NCI-H2227 treated with DMSO at 0.1 percent for 48 hours (cell line): Measurements from ENCODE around the gene ELL.
"Not testable (repeated sequence)": the region's sequence is repeated elsewhere in the genome, so short reads cannot be mapped to it uniquely, and the experiment has no call there.

ENCODE experiments used
- DNase-seq: peaks from one replicate; lab custom pipeline; 2025; lab: John Stamatoyannopoulos, UW

ELL gene

DNA sequence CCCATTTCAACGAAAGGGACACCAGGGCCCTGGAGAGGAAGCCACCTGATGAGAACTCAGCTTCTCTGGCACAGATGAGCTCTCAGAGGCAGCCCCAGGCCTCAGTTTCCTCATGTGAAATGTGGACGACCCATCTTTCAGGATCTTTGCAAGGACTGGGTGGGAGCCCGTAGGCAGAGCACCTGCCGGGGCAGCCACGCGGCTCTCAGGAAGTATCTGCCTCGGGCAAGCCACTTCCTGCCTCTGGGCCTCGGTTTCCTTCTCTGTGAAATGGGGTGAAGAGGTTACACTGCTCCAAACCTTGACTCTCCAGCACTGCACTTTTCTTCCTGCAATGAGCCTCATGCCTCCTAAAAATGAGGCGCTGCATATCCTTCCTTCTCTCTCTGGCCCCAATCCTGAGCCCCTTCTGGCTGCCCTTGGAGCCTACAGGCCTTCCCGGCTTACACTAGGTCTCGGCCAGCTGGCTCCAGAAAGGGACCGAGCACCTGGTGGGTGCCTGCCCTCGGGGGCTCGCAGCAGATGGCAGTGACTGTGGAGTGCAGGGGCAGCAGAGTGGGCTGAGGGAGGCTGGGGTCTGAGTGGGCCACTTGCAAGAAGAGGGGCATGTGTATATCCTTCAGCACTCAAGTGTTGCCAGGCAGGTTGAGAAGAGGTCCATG lies 99.2 kb downstream of the ELL start:
- no peak for DNase-seq

DNA sequence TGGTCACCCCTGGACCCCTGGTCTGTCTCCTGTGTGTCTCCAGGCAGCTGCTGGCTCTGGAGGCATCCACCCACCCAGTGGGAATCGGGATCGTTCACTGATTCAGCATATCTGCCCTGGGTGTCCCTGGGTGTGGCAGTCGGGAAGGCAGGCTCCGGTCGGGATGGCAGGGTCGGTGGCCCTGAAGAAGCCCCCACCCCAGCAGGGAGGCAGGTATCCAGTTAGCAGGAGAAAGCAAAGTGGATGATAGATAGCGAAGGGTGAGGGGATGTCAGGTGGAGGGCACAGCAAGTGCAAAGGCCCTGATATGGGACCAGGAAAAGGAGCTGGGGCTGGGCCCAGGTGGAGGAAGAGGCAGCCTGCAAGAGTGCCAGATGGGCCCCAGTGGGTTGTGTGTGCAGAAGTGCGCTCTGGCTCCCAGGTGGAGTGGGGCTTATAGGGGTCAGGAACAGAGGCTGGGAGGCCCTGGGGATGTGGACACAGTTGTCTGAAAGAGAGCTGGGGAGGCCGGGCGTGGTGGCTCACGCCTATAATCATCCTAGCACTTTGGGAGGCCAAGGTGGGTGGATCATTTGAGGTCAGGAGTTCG lies 100.4 kb downstream of the ELL start:
- DNase-seq = no peak

DNA sequence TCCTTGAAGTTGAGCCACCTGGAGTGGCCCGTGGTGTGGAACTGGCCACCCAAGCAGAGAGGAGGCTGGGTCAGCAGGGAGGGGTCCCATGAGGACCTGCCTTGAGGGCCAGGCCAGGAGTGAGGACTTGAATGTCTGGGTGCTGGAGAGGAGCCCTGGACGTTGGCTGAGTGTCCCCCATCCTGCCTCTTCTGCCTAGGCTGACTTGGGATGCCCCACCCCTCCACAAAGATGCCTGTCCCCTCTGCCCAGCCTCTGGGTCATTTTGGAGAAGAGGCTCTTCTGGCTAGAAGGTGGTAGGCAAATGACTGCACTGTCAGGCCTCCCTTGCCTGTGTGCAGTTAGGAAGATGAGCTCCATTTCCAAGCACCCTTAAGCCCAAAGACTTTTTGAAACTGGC lies 100.9 kb downstream of the ELL start:
- no peak for DNase-seq

DNA sequence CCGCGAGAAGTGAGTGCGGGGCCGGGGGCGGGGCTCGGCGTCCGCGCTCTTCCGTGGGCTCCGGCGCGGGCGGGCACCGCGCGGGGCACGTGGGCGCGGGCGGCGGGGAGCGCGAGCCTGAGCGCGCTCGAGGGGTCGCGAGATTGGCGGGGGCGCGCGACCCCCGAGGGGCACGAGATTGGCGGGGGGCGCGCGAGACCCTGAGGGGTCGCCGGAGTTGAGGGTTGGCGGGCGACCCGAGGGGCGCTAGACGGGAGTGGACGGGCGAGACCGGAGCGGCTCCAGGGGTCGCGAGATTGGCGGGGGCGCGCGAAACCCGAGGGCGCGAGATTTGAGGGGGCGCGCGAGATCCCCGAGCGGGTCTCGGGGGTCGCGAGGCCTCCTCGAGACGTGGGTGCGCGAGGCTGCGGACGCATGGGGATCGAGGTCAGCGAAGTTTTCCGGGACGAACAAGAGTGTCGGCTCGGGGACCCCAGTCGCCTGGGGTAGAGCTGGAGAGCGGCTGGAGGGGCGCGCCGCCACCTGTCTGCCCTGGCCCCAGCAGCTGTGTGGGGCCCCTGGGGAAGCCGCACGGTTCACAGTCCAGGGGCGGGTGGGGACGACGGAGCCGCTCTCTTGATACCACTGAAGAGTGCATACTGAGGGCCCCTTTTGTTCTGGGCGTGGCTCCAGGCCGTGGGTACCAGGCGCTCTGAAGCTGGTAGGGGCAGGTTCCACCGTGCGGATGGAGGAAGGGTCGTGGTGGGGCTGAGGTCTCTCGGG lies 102.0 kb downstream of the ELL start:
- no peak for DNase-seq

DNA sequence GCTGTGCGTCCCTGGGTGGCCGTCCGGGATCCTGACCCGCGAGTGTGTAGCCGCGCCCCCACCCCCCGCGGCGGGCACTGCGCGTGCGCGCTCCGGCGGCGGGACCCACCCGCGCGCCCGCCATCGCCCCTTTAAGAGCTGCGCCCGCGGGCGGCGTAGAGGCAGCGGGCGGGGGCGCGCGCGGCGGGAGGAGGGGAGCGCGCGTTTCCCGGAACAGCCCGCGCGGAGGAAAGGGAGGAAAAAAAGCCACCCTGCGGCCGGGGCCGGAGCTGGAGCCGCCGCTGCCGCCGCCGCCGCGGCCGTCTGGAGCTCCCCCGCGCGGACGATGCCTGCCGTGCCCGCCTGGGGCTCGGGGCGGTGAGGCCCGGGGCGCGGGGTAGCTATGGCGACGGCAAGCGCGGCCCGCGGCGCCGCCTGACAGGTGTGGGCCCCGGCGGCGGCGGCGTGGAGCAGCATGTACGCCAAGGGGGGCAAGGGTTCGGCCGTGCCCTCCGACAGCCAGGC lies 102.6 kb downstream of the ELL start, which contains the start of gene SSBP4:
Gene SSBP4, plus strand, starts transcription at position 204 of the 504 bp plus-strand sequence. Its CDS starts 251 bp downstream, at position 455.
- peak; percentile 45 for DNase-seq

DNA sequence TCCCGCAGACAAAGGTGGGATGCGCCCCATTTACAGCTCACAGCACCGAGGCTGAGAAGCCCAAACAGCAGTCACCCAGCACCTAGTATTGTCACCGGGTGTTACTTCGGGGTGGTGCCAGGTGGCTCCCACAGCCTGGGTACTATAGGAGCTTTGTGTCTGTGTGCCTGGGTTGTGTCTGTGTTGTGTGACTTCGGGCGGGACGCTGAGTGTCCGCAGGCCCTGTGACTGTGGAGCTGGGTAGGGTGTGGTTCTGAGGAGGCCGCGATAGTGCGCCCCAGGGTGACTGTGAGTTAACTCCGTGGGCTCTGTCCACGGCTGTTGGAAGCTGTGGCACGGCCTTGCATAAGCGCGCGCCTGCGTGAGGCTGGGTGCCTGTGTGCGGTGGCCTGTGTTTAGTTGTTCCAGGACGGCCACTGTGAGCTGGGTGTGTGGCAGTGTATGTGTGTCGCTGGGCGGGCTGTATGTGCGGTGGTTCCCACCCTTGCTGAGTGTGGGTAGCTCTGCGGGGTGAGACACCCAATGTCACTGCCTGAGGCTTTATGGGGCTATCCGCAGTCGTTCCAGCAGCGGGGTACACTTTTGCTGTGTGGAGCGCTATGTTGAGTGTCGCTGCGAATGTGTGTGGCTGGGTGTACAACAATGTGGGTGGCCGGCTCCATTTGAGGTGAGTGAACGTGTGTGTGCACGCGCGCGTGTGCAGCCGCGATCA lies 103.2 kb downstream of the ELL start:
- DNase-seq = no peak

DNA sequence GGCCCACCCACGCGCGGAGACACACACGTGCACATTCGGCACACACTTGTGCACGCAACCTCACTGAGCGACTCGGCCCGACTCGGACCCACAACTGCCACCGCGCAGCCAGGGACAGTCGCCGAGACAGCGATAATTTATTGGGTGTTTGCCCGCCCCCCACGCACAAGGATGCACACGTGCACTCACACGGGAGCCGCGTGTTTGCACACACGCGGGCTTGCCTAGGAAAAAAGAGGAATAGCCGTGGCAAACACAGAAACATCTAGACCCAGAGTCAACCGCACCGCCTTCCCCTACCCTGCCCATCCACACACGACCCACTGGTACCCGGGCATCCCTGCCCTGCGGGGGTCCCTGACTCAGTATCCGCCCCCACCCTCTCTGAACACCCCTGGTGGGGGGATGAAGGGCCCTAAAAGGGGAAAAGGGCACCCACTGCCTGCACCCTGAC lies 103.8 kb downstream of the ELL start:
- no peak for DNase-seq

DNA sequence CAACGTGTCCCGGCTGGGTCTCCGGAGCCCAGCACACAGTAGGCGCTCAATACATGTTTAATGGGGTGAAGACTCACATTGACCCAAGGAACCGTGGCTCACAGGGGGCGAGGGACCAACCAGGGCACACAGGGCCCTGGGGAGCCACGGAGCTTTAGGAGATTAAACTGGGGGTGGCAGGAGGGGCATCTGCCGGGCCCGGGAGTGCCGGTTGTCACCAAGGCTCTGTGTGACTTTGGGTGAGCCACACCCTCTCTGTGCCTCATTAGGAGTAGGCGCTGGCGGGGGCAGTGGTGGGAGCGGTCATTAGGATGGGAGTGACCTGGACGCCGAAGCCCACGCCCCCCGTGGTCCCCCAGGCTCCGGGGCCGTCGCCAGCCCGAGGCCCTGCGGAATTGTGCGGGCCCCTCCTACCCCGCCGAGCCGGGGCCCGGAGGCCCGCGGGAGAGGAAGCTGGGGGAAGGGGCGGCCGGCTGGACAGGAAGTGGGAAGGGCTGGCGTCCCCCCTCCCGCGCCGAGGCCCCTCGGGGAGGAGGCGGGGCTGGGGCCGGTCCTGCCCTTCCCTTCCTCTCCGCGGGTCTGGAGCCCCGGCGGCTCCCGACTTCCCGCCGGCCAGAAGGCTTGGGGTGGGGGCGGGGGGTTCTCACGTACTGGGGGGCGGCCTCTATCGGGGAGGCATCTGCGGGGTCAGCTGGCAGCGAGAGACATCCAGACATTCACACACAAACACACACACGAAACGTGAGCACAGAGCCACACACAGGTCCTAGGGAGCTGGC lies 104.4 kb downstream of the ELL start:
- DNase-seq = no peak

DNA sequence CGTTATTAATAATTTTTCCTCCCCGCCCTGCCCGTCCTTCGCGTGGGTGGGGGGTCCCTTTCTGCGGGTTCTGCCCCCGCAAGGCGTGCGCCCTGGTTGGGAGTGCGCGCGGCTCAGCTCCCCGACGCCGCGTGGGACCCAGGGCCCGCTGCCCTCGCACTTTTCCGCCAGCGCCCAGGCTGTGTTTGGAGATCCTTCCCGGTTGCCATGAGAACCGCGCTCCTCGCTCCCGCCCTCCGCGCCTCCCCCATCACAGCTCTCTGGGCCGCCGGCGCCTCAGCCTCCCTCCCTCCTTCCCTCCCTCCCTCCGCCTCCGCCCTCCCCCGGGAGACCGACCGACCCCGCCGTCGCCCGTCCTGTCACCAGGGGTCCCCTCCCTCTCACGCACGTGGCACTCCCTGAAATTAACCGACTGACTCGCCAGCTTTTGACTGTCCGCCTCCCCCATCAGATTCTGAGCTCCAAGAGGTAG lies 105.1 kb downstream of the ELL start:
- DNase-seq = peak; percentile 79

DNA sequence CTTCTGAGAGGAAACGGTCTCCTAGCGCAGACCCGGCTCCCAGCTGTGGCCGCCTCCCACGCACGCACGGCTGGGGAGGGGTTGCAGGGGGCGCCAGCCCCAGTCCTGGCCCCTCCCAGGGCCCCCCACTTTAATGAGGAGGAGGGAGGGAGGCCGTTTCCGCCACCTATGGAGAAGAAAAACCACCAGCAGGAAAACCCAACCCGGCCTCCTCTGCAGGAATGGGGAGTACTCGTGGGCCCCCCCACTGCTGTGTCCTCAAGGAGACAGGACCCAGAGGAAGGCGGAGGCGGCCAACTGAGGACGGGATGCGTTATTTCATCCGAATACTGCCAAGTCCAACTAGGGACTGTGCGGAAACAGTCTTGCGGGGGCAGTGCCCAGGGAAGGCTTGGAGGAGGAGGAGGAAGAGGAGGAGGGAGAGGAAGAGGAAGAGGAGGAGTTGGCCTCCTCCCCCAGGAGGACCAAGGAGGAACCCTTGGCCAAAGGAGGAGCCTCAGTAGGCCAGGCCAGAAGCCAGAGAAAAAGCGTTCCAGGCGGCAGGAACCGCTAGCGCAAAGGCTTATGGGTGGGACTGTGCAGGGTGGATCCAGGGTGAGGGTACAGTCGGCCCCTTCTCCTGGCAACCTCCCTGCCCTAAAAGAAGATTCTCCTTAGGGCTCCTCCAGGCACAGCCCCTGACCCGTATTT lies 106.5 kb downstream of the ELL start:
- DNase-seq = peak; percentile 69

DNA sequence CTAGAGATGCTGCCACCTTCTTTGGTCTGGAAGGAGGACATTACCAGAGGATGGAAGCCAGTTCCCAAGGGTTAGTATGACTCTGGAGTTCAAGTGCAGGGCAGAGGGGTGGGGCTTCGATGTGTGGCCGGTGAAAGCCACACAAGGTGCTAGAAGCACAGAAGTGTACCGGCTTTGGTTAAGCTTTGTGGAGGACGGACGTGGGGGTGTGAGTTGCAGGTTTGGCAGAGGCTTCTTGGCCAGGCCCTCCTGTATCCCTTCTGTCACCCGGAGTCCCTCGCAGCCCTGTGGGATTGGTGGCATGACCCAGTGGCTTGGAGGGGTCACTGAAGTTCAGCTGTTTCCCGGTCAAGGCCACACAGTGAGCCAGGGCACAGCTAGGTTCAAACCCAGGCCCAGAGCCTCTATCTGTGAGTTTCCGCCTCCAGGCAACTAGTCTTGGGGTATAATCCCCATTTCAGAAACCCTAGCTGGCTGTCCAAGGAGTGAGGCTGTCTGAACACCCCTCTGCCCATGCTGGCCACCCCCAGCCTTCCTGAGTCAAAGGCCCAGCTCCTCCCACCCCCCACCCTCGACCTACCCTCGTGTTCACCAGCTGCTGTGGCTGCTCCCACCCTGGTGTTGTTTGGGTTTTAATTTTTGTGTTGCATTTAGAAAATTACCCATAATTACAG lies 107.2 kb downstream of the ELL start:
- no peak for DNase-seq

DNA sequence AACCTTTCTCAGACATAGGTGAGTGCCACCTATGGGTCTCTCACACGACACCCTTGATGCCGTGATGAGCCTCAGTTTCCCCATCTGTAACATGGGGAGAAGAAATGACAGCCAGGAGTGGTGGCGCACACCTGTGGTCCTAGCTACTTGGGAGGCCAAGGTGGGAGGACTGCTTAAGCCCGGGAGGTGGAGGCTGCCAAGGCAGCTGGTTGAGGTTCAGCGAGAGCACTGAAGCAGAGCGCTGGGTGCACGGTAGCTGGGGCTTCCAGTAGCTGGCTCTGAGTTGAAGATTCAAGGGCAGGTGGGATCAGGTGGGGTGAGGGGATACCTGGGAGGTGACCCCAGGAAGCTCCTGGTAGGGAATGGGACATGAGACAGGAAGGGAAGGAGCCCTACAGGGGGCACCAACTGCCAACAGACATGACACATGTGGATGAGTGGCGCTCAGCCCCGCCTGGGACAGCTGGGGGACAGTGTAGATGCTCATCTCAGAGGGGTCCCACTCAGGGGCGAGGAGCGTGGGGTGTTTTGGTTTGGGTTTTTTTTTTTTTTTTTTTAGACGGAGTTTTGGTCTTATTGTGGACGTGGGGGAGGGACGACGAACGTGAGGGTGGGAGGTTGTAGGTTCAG lies 109.1 kb downstream of the ELL start:
- no peak for DNase-seq

DNA sequence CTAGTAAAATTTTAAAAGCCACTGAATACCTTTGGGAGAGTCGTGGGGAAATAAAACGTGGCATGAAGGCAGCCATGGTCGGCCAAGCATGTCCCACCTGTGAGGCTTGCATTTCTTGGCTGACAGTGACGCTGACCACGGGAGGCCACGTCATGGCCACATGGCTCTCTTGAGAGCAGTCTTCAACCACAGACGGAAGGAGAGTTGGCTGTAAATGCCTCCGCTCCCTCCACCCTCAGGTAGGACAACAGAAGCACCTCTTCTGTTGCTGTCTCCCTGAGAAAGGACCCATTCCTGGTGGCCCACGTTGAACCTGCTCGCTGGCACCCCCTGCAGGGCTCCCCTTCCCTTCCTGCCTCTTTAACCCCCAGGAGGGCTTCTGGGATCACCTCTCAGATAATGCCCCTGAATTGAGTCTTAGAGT lies 113.8 kb downstream of the ELL start:
- DNase-seq = no peak

DNA sequence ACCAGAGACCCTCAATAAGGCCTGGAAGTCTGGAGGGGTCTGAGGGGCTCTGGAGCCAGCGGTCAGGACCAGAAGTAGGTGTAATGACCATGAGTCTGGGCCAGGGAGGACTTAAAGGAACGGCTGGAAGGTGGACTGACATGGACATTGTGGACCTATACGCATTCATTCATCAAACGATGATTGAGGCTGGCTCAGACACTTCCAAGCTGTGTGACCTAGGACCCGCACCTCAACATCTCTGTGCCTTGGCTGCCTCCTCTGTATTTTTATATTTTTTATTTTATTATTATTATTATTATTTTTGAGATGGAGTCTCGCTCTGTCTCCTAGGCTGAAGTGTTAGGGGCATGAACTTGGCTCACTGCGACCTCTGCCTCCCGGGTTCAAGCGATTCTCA lies 115.1 kb downstream of the ELL start:
- no peak for DNase-seq

DNA sequence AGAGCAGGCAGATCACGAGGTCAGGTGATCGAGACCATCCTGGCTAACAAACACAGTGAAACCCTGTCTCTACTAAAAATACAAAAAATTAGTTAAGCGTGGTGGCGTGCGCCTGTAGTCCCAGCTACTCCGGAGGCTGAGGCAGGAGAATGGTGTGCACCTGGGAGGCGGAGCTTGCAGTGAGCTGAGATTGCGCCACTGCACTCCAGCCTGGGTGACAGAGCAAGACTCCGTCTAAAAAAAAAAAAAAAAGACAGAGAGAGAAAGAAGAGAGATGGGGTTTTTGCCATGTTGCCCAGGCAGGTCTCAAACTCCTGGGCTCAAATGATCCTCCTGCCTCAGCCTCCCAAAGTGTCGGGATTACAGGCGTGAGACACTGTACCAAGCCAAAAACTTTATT lies 116.1 kb downstream of the ELL start:
- DNase-seq = not testable (repeated sequence)

DNA sequence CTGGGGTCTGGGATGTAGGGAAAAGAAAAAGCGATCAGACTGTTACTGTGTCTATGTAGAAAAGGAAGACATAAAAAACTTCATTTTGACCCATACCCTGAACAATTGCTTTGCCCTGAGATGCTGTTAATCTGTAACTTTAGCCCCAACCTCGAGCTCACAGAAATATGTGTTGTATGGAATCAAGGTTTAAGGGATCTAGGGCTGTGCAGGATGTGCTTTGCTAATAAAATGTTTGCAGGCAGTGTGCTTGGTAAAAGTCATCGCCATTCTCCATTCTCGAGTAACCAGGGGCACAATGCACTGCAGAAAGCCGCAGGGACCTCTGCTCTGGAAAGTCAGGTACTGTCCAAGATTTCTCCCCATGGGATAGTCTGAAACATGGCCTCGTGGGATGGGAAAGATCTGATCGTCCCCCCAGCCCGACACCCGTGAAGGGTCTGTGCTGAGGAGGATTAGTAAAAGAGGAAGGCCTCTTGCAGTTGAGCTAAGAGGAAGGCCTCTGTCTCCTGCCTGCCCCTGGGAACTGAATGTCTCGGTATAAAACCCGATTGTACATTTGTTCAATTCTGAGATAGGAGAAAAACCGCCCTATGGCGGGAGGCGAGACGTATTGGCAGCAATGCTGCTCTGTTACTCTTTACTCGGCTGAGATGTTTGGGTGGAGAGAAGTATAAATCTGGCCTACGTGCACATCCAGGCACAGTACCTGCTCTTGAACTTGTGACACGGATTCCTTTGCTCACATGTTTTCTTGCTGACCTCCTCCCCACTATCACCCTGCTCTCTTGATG lies 119.2 kb downstream of the ELL start:
- DNase-seq = not testable (repeated sequence)

DNA sequence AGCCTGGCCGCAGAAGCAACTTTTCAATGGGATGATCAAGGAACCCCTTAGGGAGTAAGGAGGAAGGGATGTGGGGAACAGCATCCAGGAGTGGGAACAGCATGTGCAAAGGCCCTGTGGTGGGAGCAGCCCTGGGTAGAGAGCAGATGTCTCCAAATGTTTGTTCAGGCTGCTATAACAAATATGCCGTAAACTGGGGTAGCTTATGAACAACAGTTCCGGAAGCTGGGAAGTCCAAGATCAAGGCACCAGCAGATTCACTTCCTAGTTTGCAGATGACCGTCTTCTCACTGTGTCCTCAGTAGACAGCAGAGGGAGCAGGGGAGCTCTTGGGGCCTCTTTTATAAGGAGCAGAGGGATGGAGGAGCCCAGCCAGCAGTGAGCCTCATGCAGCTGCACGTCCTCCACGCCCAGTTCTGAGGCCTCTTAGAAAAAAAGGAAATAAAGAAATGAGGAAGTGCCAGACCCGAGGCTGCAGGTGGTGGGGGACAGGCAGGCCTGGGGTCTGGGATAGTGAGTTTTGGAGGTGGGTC lies 120.2 kb downstream of the ELL start:
- DNase-seq = no peak

DNA sequence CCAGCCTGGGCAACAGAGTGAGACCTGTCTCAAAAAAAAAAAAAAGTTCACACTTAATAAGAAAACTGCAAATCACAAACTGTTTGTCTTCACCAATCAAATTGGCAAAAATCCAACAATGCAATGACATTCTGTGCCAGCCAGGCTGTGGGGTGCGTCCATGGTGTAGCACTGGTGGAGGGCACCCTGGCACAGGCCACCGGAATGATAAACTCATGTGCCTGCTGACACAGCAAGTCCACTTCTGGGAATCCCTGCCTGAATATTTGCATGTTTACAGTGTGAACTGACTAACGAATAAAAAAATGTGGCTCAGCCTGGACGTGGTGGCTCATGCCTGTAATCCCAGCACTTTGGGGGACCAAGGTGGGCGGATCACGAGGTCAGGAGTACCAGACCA lies 122.9 kb downstream of the ELL start:
- no peak for DNase-seq
